ENCODE data around the gene LNP1. TPM values are rescaled to one million over a fixed set of nuclear protein-coding genes. Genes with fewer than 3 reads are reported as not detected.

The LNP1 gene
- total and polyA plus RNA-seq, 2 donors (not counting 3 experiments of a cell fraction or from before 2014, with no cell fraction given), result 0.80 TPM

DNA sequence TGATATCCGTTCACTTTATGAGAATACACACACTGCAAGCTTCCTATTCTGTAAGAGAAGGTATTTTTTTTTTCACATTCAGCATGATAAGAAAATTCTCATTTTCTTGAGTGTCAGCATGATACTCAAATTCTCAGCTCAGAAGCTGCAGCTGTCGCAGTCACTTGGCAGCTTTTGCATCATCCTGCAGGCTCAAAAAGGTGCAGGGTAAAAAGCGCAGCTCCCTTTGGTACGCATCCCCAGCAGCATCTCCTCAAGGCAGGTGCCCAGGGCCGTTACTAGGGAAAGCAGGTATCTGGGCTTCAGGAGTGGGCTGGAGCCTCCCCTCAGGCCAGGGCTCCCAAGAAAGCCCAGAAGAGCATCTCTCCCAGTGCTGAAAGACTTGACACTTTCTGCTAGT, 22.3 kb downstream of the LNP1 start:
- no peaks in the 10 kb centered on the region for H4K20me1 ChIP-seq (replicated peaks; ENCODE audit: control insufficient read depth, extremely low read depth, insufficient read depth, low read length)
- intact Hi-C loops (cut with micrococcal nuclease), result no loop called here
- H3K27ac ChIP-seq (ENCODE audit: insufficient read depth, low read depth, low read length), result no peak overlapping the region
- no peak for TF ChIP-seq POLR2AphosphoS5 (IDR thresholded peaks at IDR 0.05; ENCODE audit: insufficient read depth, low read depth, low read length)
- TF ChIP-seq, protein P1, sequence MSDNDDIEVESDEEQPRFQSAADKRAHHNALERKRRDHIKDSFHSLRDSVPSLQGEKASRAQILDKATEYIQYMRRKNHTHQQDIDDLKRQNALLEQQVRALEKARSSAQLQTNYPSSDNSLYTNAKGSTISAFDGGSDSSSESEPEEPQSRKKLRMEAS (IDR thresholded peaks at IDR 0.05; ENCODE audit: insufficient read depth, insufficient read length), result no peak
- no peak for TF ChIP-seq POLR2A (IDR thresholded peaks at IDR 0.05; ENCODE audit: low read depth, low read length)
- TF ChIP-seq FOS (IDR thresholded peaks at IDR 0.05; ENCODE audit: borderline replicate concordance, insufficient read depth, low read length), result no peak
- no peak for TF ChIP-seq EZH2 (IDR thresholded peaks at IDR 0.05; ENCODE audit: borderline replicate concordance, low read depth, low read length, severe bottlenecking)
- no peak for TF ChIP-seq GATA2 (IDR thresholded peaks at IDR 0.05; ENCODE audit: insufficient read depth, insufficient read length, low read depth, low read length)
- TF ChIP-seq, protein P2, sequence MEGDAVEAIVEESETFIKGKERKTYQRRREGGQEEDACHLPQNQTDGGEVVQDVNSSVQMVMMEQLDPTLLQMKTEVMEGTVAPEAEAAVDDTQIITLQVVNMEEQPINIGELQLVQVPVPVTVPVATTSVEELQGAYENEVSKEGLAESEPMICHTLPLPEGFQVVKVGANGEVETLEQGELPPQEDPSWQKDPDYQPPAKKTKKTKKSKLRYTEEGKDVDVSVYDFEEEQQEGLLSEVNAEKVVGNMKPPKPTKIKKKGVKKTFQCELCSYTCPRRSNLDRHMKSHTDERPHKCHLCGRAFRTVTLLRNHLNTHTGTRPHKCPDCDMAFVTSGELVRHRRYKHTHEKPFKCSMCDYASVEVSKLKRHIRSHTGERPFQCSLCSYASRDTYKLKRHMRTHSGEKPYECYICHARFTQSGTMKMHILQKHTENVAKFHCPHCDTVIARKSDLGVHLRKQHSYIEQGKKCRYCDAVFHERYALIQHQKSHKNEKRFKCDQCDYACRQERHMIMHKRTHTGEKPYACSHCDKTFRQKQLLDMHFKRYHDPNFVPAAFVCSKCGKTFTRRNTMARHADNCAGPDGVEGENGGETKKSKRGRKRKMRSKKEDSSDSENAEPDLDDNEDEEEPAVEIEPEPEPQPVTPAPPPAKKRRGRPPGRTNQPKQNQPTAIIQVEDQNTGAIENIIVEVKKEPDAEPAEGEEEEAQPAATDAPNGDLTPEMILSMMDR (IDR thresholded peaks at IDR 0.05; ENCODE audit: extremely low read depth in 1 of 2, insufficient read depth in 1 of 2, low read depth in 1 of 2, low read length in 2 of 2), result no peak
- no peak for TF ChIP-seq MYC (IDR thresholded peaks at IDR 0.05; ENCODE audit: low read depth, low read length)
- no peak for TF ChIP-seq JUN (IDR thresholded peaks at IDR 0.05; ENCODE audit: borderline replicate concordance, insufficient read depth, insufficient read length, low read depth)
- ChIA-PET POLR2A (no interaction called here), CTCF (interaction anchor here (1.7 kb wide), 1 partner anchor 39 kb away, joined by 5 read pairs; no protein-coding TSS in a partner anchor)
- no peak for DNase-seq (ENCODE audit: low read depth, low spot score)
- no peak overlapping the region for H3K9ac ChIP-seq (replicated peaks; ENCODE audit: extremely low read depth, insufficient read depth, low read length)
- H3K9me1 ChIP-seq (replicated peaks; ENCODE audit: control insufficient read depth, extremely low read depth, insufficient read depth, low read length), result no peaks in the 10 kb centered on the region
- dilution Hi-C loops (cut with MboI; ENCODE audit: extremely low pct_ligation_motif_present, low sequenced_read_pairs), result no loop called here
- H2AFZ ChIP-seq (ENCODE audit: low read depth, low read length), result no peak overlapping the region
- BruUV-seq (replicated peaks), result no TSS peak
- no peaks in the 10 kb centered on the region for H3K9me3 ChIP-seq (replicated peaks; ENCODE audit: control insufficient read depth, insufficient read depth, low read length)
- H3K4me1 ChIP-seq (ENCODE audit: control insufficient read depth, extremely low read depth, insufficient read depth, low read length), result no peaks in the 10 kb centered on the region
- no peaks in the 10 kb centered on the region for H3K36me3 ChIP-seq (ENCODE audit: control insufficient read depth in 2 of 2, extremely low read depth in 1 of 2, insufficient read depth in 2 of 2, low read length in 2 of 2)
- no peak overlapping the region for H3K4me3 ChIP-seq (replicated peaks in 1 of 3; ENCODE audit: insufficient read depth in 1 of 3, low read depth in 1 of 3, low read length in 3 of 3)
- H3K27me3 ChIP-seq (ENCODE audit: control insufficient read depth in 2 of 2, insufficient read depth in 2 of 2, low read length in 2 of 2), result peaks cover 0 to 6% of the 10 kb centered on the region in 2 experiments
- FAIRE-seq, result no peak
- no peak overlapping the region for H3K4me2 ChIP-seq (ENCODE audit: insufficient read depth, low read length)
- no peaks in the 10 kb centered on the region for H3K79me2 ChIP-seq (ENCODE audit: control insufficient read depth, insufficient read depth, low read length)

All from endothelial cell of umbilical vein (primary cell).